HCT116 (cell line): ENCODE measurements around the gene IMPDH1. TPM values are rescaled to one million over a fixed set of nuclear protein-coding genes. Genes with fewer than 3 reads are reported as not detected.

Experiments
- ATAC-seq: fragments of 200-7000 bp; cut with Tn5 transposase; 2 replicates; pipeline ENCODE4 v1.9.1; 2020; ENCODE audit warnings: mild to moderate bottlenecking, moderate library complexity
- BruUV-seq: library from RNA; stranded (reverse); fragments of 400-500 nt; replicated peaks from 2 replicates; lab custom pipeline; 2021; lab: Mats Ljungman, UMichigan
- CTCF ChIA-PET: fragments of 300-600 bp; sonication (Branson Sonifier 250); formaldehyde crosslinking; loops from one replicate; lab custom pipeline; 2021; ENCODE audit warnings: antibody characterized with exemption; lab: Charles Lee
- POLR2A ChIA-PET: fragments of 300-600, 350-600 bp; sonication (Branson Sonifier 250); formaldehyde crosslinking; loops from one replicate; lab custom pipeline; 2021; ENCODE audit warnings: antibody characterized with exemption; lab: Charles Lee
- RAD21 ChIA-PET, 2 experiments: fragments of 300-600 bp; sonication (Branson Sonifier 250); formaldehyde crosslinking; loops; one replicate each; lab custom pipeline; 2023; ENCODE audit warnings: low total read pairs in 2 of 2; ENCODE audit not compliant: uncharacterized antibody in 2 of 2, unreplicated experiment in 2 of 2, low non-redundant PET in 1 of 2; lab: Charles Lee
- DNase-seq: peaks from one replicate; pipeline ENCODE4 v3.0.0-alpha.2; 2010; ENCODE audit warnings: low read depth, low spot score
- H2AFZ ChIP-seq: fragments of 200-600 bp; shearing (Covaris generic), sonication (generic); 2 replicates; pipeline ENCODE4 v1.6.1; 2017; ENCODE audit warnings: low read depth, mixed run types, mixed read lengths, antibody characterized with exemption, low read length; ENCODE audit not compliant: poor library complexity, severe bottlenecking
- H3K27ac ChIP-seq: 2 replicates; pipeline ENCODE4 v1.5.1; 2012; ENCODE audit warnings: low read depth, low read length
- H3K27me3 ChIP-seq: fragments of 200-600 bp; sonication (generic); 2 replicates; pipeline ENCODE4 v1.6.1; 2016; ENCODE audit warnings: mixed run types, low read length, mixed read lengths; ENCODE audit not compliant: insufficient read depth
- H3K36me3 ChIP-seq, 2 experiments: fragments of 200-500 bp in 1 of 2; fragments of 200-600 bp in 1 of 2; sonication (Bioruptor generic) in 1 of 2; sonication (generic) in 1 of 2; 2 replicates each; pipeline versions ENCODE4 v1.5.1 to v1.6.1; 2014 to 2016; ENCODE audit warnings: low read length in 2 of 2, inconsistent platforms in 1 of 2, mixed read lengths in 1 of 2, mixed run types in 1 of 2; ENCODE audit not compliant: insufficient read depth in 2 of 2, control insufficient read depth in 1 of 2
- H3K4me1 ChIP-seq, 2 experiments: fragments of 200-600 bp in 1 of 2; sonication (generic) in 1 of 2; 2 replicates each; pipeline versions ENCODE4 v1.5.1 to v1.6.1; 2012 to 2017; ENCODE audit warnings: low read length in 2 of 2, inconsistent platforms in 1 of 2, mild to moderate bottlenecking in 1 of 2, mixed read lengths in 1 of 2, mixed run types in 1 of 2, moderate library complexity in 1 of 2; ENCODE audit not compliant: insufficient read depth in 2 of 2, control insufficient read depth in 1 of 2
- H3K4me2 ChIP-seq: fragments of 200-600 bp; sonication (generic); 2 replicates; pipeline ENCODE4 v1.6.1; 2017; ENCODE audit warnings: mixed run types, low read length, mixed read lengths
- H3K4me3 ChIP-seq, 2 experiments: fragments of 200-600 bp in 1 of 2; sonication (generic) in 1 of 2; replicated peaks in 1 of 2; 2 replicates each; pipeline ENCODE4 v1.5.1; 2011 to 2016; ENCODE audit warnings: low read length in 2 of 2, control low read depth in 1 of 2, low read depth in 1 of 2, mild to moderate bottlenecking in 1 of 2, mixed read lengths in 1 of 2, mixed run types in 1 of 2
- H3K79me2 ChIP-seq: fragments of 200-600 bp; sonication (generic); 2 replicates; pipeline ENCODE4 v1.6.1; 2017; ENCODE audit warnings: mild to moderate bottlenecking, mixed run types, low read length, moderate library complexity, mixed read lengths; ENCODE audit not compliant: insufficient read depth
- H3K9ac ChIP-seq: fragments of 200-600 bp; sonication (generic); 2 replicates; pipeline ENCODE4 v1.6.1; 2016; ENCODE audit warnings: low read length, mixed read lengths
- H3K9me2 ChIP-seq: fragments of 200-600 bp; sonication (generic), shearing (Covaris generic); 2 replicates; pipeline ENCODE4 v1.6.1; 2017; ENCODE audit warnings: mixed run types, mild to moderate bottlenecking, moderate library complexity; ENCODE audit not compliant: insufficient read depth
- H3K9me3 ChIP-seq, 2 experiments: fragments of 200-500 bp in 1 of 2; fragments of 200-600 bp in 1 of 2; sonication (Bioruptor generic) in 1 of 2; sonication (generic) in 1 of 2; 2 replicates each; pipeline ENCODE4 v1.6.1; 2014 to 2017; ENCODE audit warnings: low read length in 2 of 2, mixed read lengths in 2 of 2, inconsistent platforms in 1 of 2, low read depth in 1 of 2, mild to moderate bottlenecking in 1 of 2, mixed run types in 1 of 2, moderate library complexity in 1 of 2; ENCODE audit not compliant: control insufficient read depth in 1 of 2, insufficient read depth in 1 of 2
- H4K20me1 ChIP-seq: fragments of 200-600 bp; sonication (generic), shearing (Covaris generic); 2 replicates; pipeline ENCODE4 v1.6.1; 2017; ENCODE audit warnings: mixed run types, mild to moderate bottlenecking, moderate library complexity; ENCODE audit not compliant: insufficient read depth
- ATF3 ChIP-seq: IDR thresholded peaks from 2 replicates; pipeline ENCODE4 v1.6.1; 2012
- EZH2 ChIP-seq: fragments of 200-600 bp; sonication (generic); IDR thresholded peaks from 2 replicates; pipeline ENCODE4 v1.6.1; 2017; ENCODE audit warnings: antibody characterized with exemption, mixed run types
- POLR2A ChIP-seq: IDR thresholded peaks from 2 replicates; pipeline ENCODE4 v1.7.0; 2011; ENCODE audit warnings: borderline replicate concordance; ENCODE audit not compliant: insufficient read depth, insufficient read length; ENCODE audit errors: extremely low read depth
- POLR2AphosphoS5 ChIP-seq: IDR thresholded peaks from 2 replicates; pipeline ENCODE4 v1.6.1; 2011; ENCODE audit warnings: mild to moderate bottlenecking, low read depth, low read length, moderate library complexity
- ZNF274 ChIP-seq: fragments of 200-500 bp; sonication (Bioruptor generic); IDR thresholded peaks from 2 replicates; pipeline ENCODE4 v1.6.1; 2014; ENCODE audit warnings: mild to moderate bottlenecking, low read depth, low read length, inconsistent platforms
- intact Hi-C: fragments of 100-400 bp; cut with micrococcal nuclease; formaldehyde crosslinking; loops from 2 replicates; pipeline ENCODE4 v1.10.0; 2022
- total RNA-seq: library from RNA; stranded (reverse); gene quantifications from one replicate; pipeline ENCODE4 v1.2.1, GENCODE V29; 2021; ENCODE audit not compliant: unreplicated experiment

IMPDH1 gene
- total RNA-seq, 1 experiment from 2014 or later, result 98.2 TPM

- intact Hi-C loops, result no loop called here
- H3K4me2 ChIP-seq, result no peak overlapping the region
- peaks cover 0 to 11% of the 10 kb centered on the region in 2 experiments; a peak in 1 of 4 replicates for H3K4me1 ChIP-seq
- no peak overlapping the region for H3K9ac ChIP-seq
- no peaks in the 10 kb centered on the region for H3K36me3 ChIP-seq
- H3K9me3 ChIP-seq, result no peaks in the 10 kb centered on the region
- H3K79me2 ChIP-seq, result no peaks in the 10 kb centered on the region
- POLR2A ChIA-PET, result no interaction called here
- H3K4me3 ChIP-seq, result no peak overlapping the region
- no TSS peak for BruUV-seq
- no peak overlapping the region for H3K27ac ChIP-seq
- H3K9me2 ChIP-seq, result no peaks in the 10 kb centered on the region
- H2AFZ ChIP-seq, result no peak overlapping the region
- TF ChIP-seq ZNF274 (no peak), EZH2 (no peak)
- DNase-seq (no peak), ATAC-seq (no peak)
- RAD21 ChIA-PET, result no interaction called here
- H4K20me1 ChIP-seq, result no peaks in the 10 kb centered on the region
- CTCF ChIA-PET, result interaction anchor here (1.0 to 1.8 kb wide), 2 partner anchors 9 to 26 kb away, joined by 3 to 15 read pairs; no protein-coding TSS in a partner anchor
- H3K27me3 ChIP-seq, result no peaks in the 10 kb centered on the region
Measured at GRCh38 chr7:128435327-128435686, 25.5 kb upstream of the IMPDH1 start.

- no peak overlapping the region for H3K9ac ChIP-seq
- BruUV-seq, result no TSS peak
- ChIA-PET RAD21 (no interaction called here), POLR2A (no interaction called here), CTCF (interaction anchor here (1.0 to 1.8 kb wide), 2 partner anchors 8 to 27 kb away, joined by 3 to 15 read pairs; no protein-coding TSS in a partner anchor)
- H3K4me2 ChIP-seq, result no peak overlapping the region
- no peaks in the 10 kb centered on the region for H3K9me2 ChIP-seq
- H3K4me1 ChIP-seq, result peaks cover 0 to 11% of the 10 kb centered on the region in 2 experiments; a peak in 1 of 4 replicates
- no peaks in the 10 kb centered on the region for H4K20me1 ChIP-seq
- ATAC-seq (no peak), DNase-seq (no peak)
- H2AFZ ChIP-seq, result no peak overlapping the region
- H3K4me3 ChIP-seq, result no peak overlapping the region
- no peaks in the 10 kb centered on the region for H3K79me2 ChIP-seq
- H3K27ac ChIP-seq, result no peak overlapping the region
- H3K9me3 ChIP-seq, result no peaks in the 10 kb centered on the region
- TF ChIP-seq ATF3, result no peak
- no peak for TF ChIP-seq POLR2A
- TF ChIP-seq POLR2AphosphoS5, result no peak
- no peaks in the 10 kb centered on the region for H3K36me3 ChIP-seq
- H3K27me3 ChIP-seq, result no peaks in the 10 kb centered on the region
- intact Hi-C loops, result no loop called here
Measured at GRCh38 chr7:128434413-128435326, 24.9 kb upstream of the IMPDH1 start.
